GM12801 (cell line): ENCODE results near the gene PBX1.

Source experiments
- CTCF ChIP-seq: IDR thresholded peaks from one replicate; pipeline ENCODE4 v1.5.1; 2011; ENCODE audit warnings: control low read depth; ENCODE audit not compliant: insufficient read length; ENCODE audit errors: extremely low read depth

PBX1 gene

GRCh38 chr1:164801246-164801731 is 242.3 kb downstream of the PBX1 start:
- no peak for TF ChIP-seq CTCF

GRCh38 chr1:164801791-164802502 is 243.0 kb downstream of the PBX1 start:
- no peak for TF ChIP-seq CTCF

- TF ChIP-seq CTCF: no peak
Measured at GRCh38 chr1:164802529-164803282, 243.7 kb downstream of the PBX1 start.

GRCh38 chr1:164803366-164803765 is 244.4 kb downstream of the PBX1 start:
- TF ChIP-seq CTCF: no peak

- TF ChIP-seq CTCF: no peak
Measured at GRCh38 chr1:164804366-164804765, 245.4 kb downstream of the PBX1 start.

- no peak for TF ChIP-seq CTCF
Measured at GRCh38 chr1:164805399-164805798, 246.4 kb downstream of the PBX1 start.

- no peak for TF ChIP-seq CTCF
Measured at GRCh38 chr1:164806531-164806930, 247.5 kb downstream of the PBX1 start.
